Neutrophil (primary cell): ENCODE measurements around the gene IFNL3.
"Not testable (repeated sequence)": the region's sequence is repeated elsewhere in the genome, so short reads cannot be mapped to it uniquely, and the experiment has no call there.

Experiments used
- H3K27ac ChIP-seq: fragments of 200-600 bp; sonication (generic); 2 replicates; pipeline ENCODE4 v1.5.1; 2016; ENCODE audit warnings: mild to moderate bottlenecking, moderate library complexity
- H3K27me3 ChIP-seq: fragments of 200-600 bp; sonication (generic); 2 replicates; pipeline ENCODE4 v1.6.0; 2016; ENCODE audit warnings: mild to moderate bottlenecking
- H3K36me3 ChIP-seq: fragments of 200-600 bp; sonication (generic); 2 replicates; pipeline ENCODE4 v1.5.1; 2017
- H3K4me1 ChIP-seq, 2 experiments: fragments of 200-600 bp in 1 of 2; sonication (generic) in 1 of 2; 1 replicate in 1 of 2; 2 replicates in 1 of 2; pipeline versions ENCODE4 v1.5.1 to v1.6.1; 2013 to 2016; ENCODE audit warnings: low read depth in 1 of 2, low read length in 1 of 2, mild to moderate bottlenecking in 1 of 2, moderate library complexity in 1 of 2; ENCODE audit not compliant: control insufficient read depth in 1 of 2, insufficient read depth in 1 of 2
- H3K4me3 ChIP-seq, 2 experiments: fragments of 200-600 bp in 1 of 2; sonication (generic) in 1 of 2; 1 replicate in 1 of 2; 2 replicates in 1 of 2; pipeline ENCODE4 v1.5.1; 2013 to 2016; ENCODE audit warnings: low read depth in 1 of 2, low read length in 1 of 2, mild to moderate bottlenecking in 1 of 2, moderate library complexity in 1 of 2
- H3K9me3 ChIP-seq: fragments of 200-600 bp; sonication (generic); 2 replicates; pipeline ENCODE4 v1.5.1; 2016
- CTCF ChIP-seq: fragments of 200-600 bp; sonication (generic); IDR thresholded peaks from 2 replicates; pipeline ENCODE4 v1.5.1; 2016; ENCODE audit warnings: antibody characterized with exemption

IFNL3 gene

GRCh38 chr19:39244410-39245100 lies at the start of gene IFNL3:
TSS of gene IFNL3 (minus strand) at chr19:39245006. CDS start at chr19:39244967, 39 bp downstream.
- not testable (repeated sequence) for H3K4me3 ChIP-seq, H3K36me3 ChIP-seq, H3K9me3 ChIP-seq, H3K27ac ChIP-seq, H3K4me1 ChIP-seq
- H3K27me3 ChIP-seq: peaks cover 59% of the 10 kb centered on the region

- H3K27me3 ChIP-seq: peaks cover 26% of the 10 kb centered on the region
- H3K4me1 ChIP-seq: no peaks in the 10 kb centered on the region
- no peak for TF ChIP-seq CTCF
Observed at GRCh38 chr19:39293394-39293793, 48.6 kb upstream of the IFNL3 start.

GRCh38 chr19:39284032-39284431 lies 39.2 kb upstream of the IFNL3 start:
- Histone ChIP-seq H3K4me3 (no peak overlapping the region), H3K36me3 (no peaks in the 10 kb centered on the region), H3K4me1 (no peaks in the 10 kb centered on the region), H3K27ac (no peak overlapping the region), H3K27me3 (peaks cover 37% of the 10 kb centered on the region), H3K9me3 (no peaks in the 10 kb centered on the region)
- no peak for TF ChIP-seq CTCF

More at GRCh38 chr19:39293394-39293793, 48.6 kb upstream of the IFNL3 start:
- H3K9me3 ChIP-seq: no peaks in the 10 kb centered on the region
- H3K36me3 ChIP-seq: no peaks in the 10 kb centered on the region
- no peak overlapping the region for H3K4me3 ChIP-seq
- no peak overlapping the region for H3K27ac ChIP-seq

GRCh38 chr19:39282021-39282420 lies 37.2 kb upstream of the IFNL3 start:
- H3K4me3 ChIP-seq: no peak overlapping the region
- H3K4me1 ChIP-seq: no peaks in the 10 kb centered on the region
- H3K9me3 ChIP-seq: no peaks in the 10 kb centered on the region
- H3K27ac ChIP-seq: no peak overlapping the region
- TF ChIP-seq CTCF: no peak
- peaks cover 29% of the 10 kb centered on the region for H3K27me3 ChIP-seq
- no peaks in the 10 kb centered on the region for H3K36me3 ChIP-seq

- Histone ChIP-seq H3K27me3 (peaks cover 6% of the 10 kb centered on the region), H3K4me3 (no peak overlapping the region), H3K9me3 (no peaks in the 10 kb centered on the region), H3K36me3 (no peaks in the 10 kb centered on the region), H3K27ac (no peak overlapping the region), H3K4me1 (no peaks in the 10 kb centered on the region)
- no peak for TF ChIP-seq CTCF
Observed at GRCh38 chr19:39277598-39277997, 32.8 kb upstream of the IFNL3 start.

GRCh38 chr19:39276740-39277139 lies 31.9 kb upstream of the IFNL3 start:
- Histone ChIP-seq H3K27ac (no peak overlapping the region), H3K4me1 (no peaks in the 10 kb centered on the region), H3K36me3 (no peaks in the 10 kb centered on the region), H3K4me3 (no peak overlapping the region), H3K9me3 (no peaks in the 10 kb centered on the region), H3K27me3 (peaks cover 4% of the 10 kb centered on the region)
- no peak for TF ChIP-seq CTCF
